Astrocyte of the cerebellum (primary cell): ENCODE results near the gene APP.

ENCODE experiments used
- DNase-seq: peaks from one replicate; pipeline ENCODE4 v3.0.0-alpha.2; 2011; ENCODE audit warnings: low read depth
- H3K4me3 ChIP-seq: 2 replicates; pipeline ENCODE4 v1.5.1; 2011; ENCODE audit warnings: mild to moderate bottlenecking, low read depth, low read length, moderate library complexity
- CTCF ChIP-seq: IDR thresholded peaks from 2 replicates; pipeline ENCODE4 v1.5.1; 2012; ENCODE audit warnings: low read length, low read depth, moderate library complexity, mild to moderate bottlenecking; ENCODE audit errors: missing control alignments
- in situ Hi-C: cut with HindIII; loops from 2 replicates; pipeline ENCODE4 v1.10.0; 2017; ENCODE audit warnings: low sequenced_read_pairs

The APP gene

DNA sequence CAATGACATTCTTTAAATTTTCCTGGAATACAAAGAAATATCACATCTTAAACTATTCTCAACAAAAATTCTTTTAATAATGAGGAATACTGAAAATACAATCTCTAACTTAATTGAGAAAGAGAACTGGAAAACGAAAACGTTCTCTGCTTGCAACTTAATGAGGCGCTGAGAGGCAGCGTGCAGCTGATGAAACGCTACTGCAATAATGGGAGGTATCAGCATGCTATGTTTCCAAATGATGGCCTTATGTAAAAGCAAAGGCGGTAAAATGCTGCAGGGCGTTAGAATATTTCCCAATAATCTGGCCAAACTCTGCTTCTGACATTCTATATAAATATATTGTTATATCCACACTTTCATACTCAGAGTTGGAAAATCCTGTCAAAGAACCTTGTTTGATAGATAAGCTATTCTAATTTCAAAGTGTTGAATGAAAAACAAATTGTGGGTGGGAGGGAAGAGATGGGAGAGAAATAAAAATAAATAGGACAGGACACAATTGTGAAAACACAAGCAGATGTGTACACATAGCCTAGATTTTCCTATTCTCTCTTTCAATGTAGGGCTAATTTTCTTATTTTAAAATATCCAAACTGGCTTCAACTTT, 70.9 kb downstream of the APP start:
- TF ChIP-seq CTCF = no peak
- in situ Hi-C loops = no loop called here
- no peak overlapping the region for H3K4me3 ChIP-seq
- DNase-seq = no peak

DNA sequence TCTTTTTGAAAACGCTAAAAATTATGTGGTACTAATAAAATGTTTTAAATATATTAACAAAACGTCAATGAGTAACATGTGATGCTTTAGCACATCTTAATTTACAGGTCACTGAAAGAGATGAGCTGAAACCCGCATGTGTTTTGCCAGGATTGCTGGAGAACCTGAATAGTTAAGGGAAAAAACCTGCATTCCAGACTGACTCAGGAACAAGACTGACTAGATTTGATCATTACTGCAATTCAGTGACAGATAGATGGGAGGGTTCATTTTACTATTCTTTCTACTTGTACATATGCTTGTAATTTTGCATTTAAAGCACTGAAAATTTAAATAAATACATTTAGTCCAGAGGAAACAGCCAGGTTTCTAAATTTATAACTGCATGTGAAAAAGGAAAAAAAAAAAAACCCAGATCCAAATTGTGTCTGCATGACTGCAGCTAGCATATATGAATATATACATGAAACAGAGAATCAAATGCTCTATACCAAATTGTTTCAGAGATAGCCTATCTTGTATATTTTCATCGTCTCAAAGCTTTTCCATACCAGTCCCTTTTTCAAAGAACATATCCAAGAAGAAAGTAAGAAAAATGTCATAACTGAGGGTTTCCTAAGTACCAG, 71.7 kb downstream of the APP start:
- DNase-seq = no peak
- TF ChIP-seq CTCF = no peak
- no peak overlapping the region for H3K4me3 ChIP-seq
- in situ Hi-C loops = no loop called here

GRCh38 chr21:26097475-26097874, 73.1 kb downstream of the APP start:
- no peak for DNase-seq
- no peak for TF ChIP-seq CTCF
- no peak overlapping the region for H3K4me3 ChIP-seq
- in situ Hi-C loops = no loop called here

DNA sequence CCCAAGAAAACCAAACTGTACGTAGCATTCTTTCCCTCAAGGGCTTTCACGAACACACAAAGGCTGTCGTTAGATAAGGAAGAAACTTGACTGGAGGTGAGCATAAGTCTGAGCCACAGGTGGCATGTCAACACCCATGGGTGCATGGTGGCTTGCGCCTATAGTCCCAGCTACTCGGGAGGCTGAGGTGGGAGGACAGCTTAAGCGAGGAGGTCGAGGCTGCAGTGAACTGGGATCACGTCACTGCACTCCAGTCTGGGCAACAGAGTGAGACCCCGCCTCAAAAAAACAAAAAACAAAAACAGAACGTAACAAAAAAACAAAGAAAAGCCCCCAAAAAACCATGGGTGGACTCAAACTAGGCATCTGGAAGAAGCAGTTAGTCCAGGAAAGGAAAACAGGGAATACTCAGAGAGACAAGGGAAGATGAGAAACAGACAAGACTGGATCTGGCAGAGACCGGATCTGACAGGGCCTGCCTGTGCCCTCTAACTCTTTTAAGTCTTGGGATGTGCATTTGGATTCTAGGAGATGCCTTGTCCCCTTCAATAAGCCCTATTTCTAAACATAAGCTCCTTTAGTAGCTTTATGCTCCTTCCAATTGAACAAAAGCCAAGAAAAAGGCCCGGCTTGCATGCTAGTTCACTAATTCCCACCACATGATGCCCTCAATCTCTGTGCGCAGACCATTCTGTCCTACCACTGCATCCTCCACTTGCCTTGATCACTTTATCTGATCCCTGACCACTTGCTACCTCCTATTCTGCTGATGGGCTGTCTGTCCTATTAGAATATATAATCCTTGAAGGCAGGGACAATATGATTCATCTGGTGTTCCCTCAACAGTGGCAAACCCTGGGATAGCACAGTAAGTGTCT, 73.8 kb downstream of the APP start:
- DNase-seq = no peak
- TF ChIP-seq CTCF = no peak
- no peak overlapping the region for H3K4me3 ChIP-seq
- in situ Hi-C loops = no loop called here

DNA sequence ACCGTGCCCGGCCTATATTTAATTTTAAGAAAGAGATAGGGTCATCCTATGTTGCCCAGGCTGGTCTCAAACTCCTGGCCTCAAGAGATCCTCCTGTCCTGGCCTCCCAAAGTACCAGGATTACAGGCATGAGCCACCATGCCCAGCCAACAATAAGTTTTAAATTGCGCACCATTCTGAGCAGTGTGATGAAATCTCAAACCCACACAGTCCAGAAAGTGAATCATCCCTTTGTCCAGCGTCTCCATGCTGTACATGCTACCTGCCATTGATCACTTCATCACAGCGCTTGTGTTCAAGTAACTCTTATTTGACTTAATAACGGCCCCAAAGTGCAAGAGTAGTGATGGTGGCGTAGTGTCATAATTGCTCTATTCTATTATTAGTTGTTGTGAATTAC, 75.4 kb downstream of the APP start:
- no peak for DNase-seq
- TF ChIP-seq CTCF = no peak
- in situ Hi-C loops = no loop called here
- H3K4me3 ChIP-seq = no peak overlapping the region

- no peak overlapping the region for H3K4me3 ChIP-seq
- TF ChIP-seq CTCF = no peak
- no peak for DNase-seq
- in situ Hi-C loops = no loop called here
Measured at GRCh38 chr21:26093122-26093521, 77.4 kb downstream of the APP start.
